Left lung (tissue), 10 donors: ENCODE measurements around the gene PRSS36. TPM values are rescaled to one million over a fixed set of nuclear protein-coding genes. Genes with fewer than 3 reads are reported as not detected.

Experiments
- ATAC-seq: fragments of 200-7000 bp; cut with Tn5 transposase; one replicate; pipeline ENCODE4 v1.9.1; 2020; ENCODE audit warnings: moderate library complexity
- DNase-seq, 4 donors: peaks; one replicate each; pipeline ENCODE4 v3.0.0-alpha.2; 2013 to 2020
- H3K27ac ChIP-seq, 2 donors: fragments of 200-600 bp; sonication (generic) in 1 of 2; one replicate each; pipeline versions ENCODE4 v1.5.0 to v1.8.0; 2020 to 2021
- H3K27me3 ChIP-seq, 2 donors: fragments of 200-600 bp; sonication (generic) in 1 of 2; one replicate each; pipeline versions ENCODE4 v1.5.0 to v1.8.0; 2020 to 2021
- H3K36me3 ChIP-seq, 2 donors: fragments of 200-600 bp; sonication (generic) in 1 of 2; one replicate each; pipeline versions ENCODE4 v1.5.0 to v1.8.0; 2020 to 2021
- H3K4me1 ChIP-seq, 2 donors: fragments of 200-600 bp; one replicate each; pipeline ENCODE4 v1.8.0; 2021
- H3K4me3 ChIP-seq, 2 donors: fragments of 200-600 bp; sonication (generic) in 1 of 2; one replicate each; pipeline versions ENCODE4 v1.5.0 to v1.8.0; 2020 to 2021; ENCODE audit warnings: mild to moderate bottlenecking in 1 of 2
- H3K9me3 ChIP-seq, 2 donors: fragments of 200-600 bp; sonication (generic) in 1 of 2; one replicate each; pipeline versions ENCODE4 v1.5.0 to v1.8.0; 2020 to 2021
- CTCF ChIP-seq, 2 donors: fragments of 200-600 bp; sonication (generic) in 1 of 2; IDR thresholded peaks; one replicate each; pipeline versions ENCODE4 v1.5.0 to v1.8.0; 2021; ENCODE audit warnings: antibody characterized with exemption in 2 of 2
- intact Hi-C, 2 donors: fragments of 100-400 bp; cut with DNase I; formaldehyde crosslinking; loops; one replicate each; pipeline versions ENCODE4 v1.11.2 to v1.14.2; 2022
- polyA plus RNA-seq, 6 donors: library from polyadenylated mRNA; unstranded; fragments of 120-200 nt; gene quantifications; one replicate each; pipeline ENCODE4 v1.2.1, GENCODE V29; 2013; ENCODE audit not compliant: insufficient read length in 6 of 6
- total RNA-seq, 2 donors: library from RNA; stranded (reverse); fragmentation: NEBNext Ultra II Directional; extraction: Animal tissue kit (Norgen Biotek cat#: 25700); gene quantifications; one replicate each; pipeline ENCODE4 v1.2.1, GENCODE V29; 2021
- donor health status: DM: no; HTN: yes; CAD: no.
- donor health status: DM: no; HTN: no; CAD: no.

Gene PRSS36
- total and polyA plus RNA-seq, 8 donors, result 0.70 to 5.8 (median 2.1) TPM

- intact Hi-C loops, result no loop called here
- no peaks in the 10 kb centered on the region for H3K9me3 ChIP-seq
- no peak for ATAC-seq
- peak overlapping the region in 1 of 2 donors; percentile 94 for H3K4me3 ChIP-seq
- no peak for TF ChIP-seq CTCF (IDR thresholded peaks at IDR 0.05)
- H3K36me3 ChIP-seq, result peaks cover 5 to 68% of the 10 kb centered on the region in 2 donors
- H3K27ac ChIP-seq, result no peak overlapping the region
- peaks cover 21 to 65% of the 10 kb centered on the region in 2 donors for H3K4me1 ChIP-seq
- H3K27me3 ChIP-seq, result no peaks in the 10 kb centered on the region
- no peak for DNase-seq
Measured at GRCh38 chr16:31183432-31184428, 33.9 kb upstream of the PRSS36 start.

GRCh38 chr16:31182391-31182790, 32.5 kb upstream of the PRSS36 start:
- Histone ChIP-seq H3K9me3 (no peaks in the 10 kb centered on the region), H3K27ac (peak overlapping the region in 1 of 2 donors; percentile 13), H3K4me3 (peak overlapping the region; percentile 94 to 100), H3K27me3 (no peaks in the 10 kb centered on the region), H3K36me3 (peaks cover 5 to 54% of the 10 kb centered on the region in 2 donors), H3K4me1 (peaks cover 21 to 74% of the 10 kb centered on the region in 2 donors)
- DNase-seq (no peak), ATAC-seq (no peak)
- TF ChIP-seq CTCF (IDR thresholded peaks at IDR 0.05), result no peak
- intact Hi-C loops, result no loop called here

- Histone ChIP-seq H3K9me3 (no peaks in the 10 kb centered on the region), H3K4me3 (peak overlapping the region; percentile 94 to 100), H3K27ac (peak overlapping the region; percentile 94 to 96), H3K27me3 (no peaks in the 10 kb centered on the region), H3K4me1 (peaks cover 21 to 70% of the 10 kb centered on the region in 2 donors), H3K36me3 (peaks cover 0 to 43% of the 10 kb centered on the region in 2 donors)
- intact Hi-C loops, result no loop called here
- ATAC-seq, result peak; percentile 1
- TF ChIP-seq CTCF (IDR thresholded peaks at IDR 0.05), result no peak
- peak in 2 of 4 donors; percentile 60 to 86 for DNase-seq
Measured at GRCh38 chr16:31181102-31181830, 31.4 kb upstream of the PRSS36 start.

- Histone ChIP-seq H3K27me3 (no peaks in the 10 kb centered on the region), H3K27ac (peak within 1 kb of the TSS; percentile 94 to 96), H3K4me1 (peaks cover 21 to 56% of the 10 kb centered on the region in 2 donors), H3K36me3 (peaks cover 0 to 29% of the 10 kb centered on the region in 2 donors), H3K9me3 (no peaks in the 10 kb centered on the region), H3K4me3 (peak within 1 kb of the TSS; percentile 94 to 100)
- ATAC-seq (peak; percentile 87), DNase-seq (peak; percentile 92 to 96 (median 96))
- intact Hi-C loops, result no loop called here
- TF ChIP-seq CTCF (IDR thresholded peaks at IDR 0.05), result no peak
Measured at GRCh38 chr16:31179747-31180459, 30.0 kb upstream of the PRSS36 start, which contains the start of gene FUS. Gene FUS, plus strand, starts transcription at chr16:31180139. Its CDS starts 76 bp downstream, at chr16:31180215.
